Measurements from ENCODE around the gene GRIN2D.

- TF ChIP-seq GATA2 (IDR thresholded peaks at IDR 0.05; ENCODE audit: low read depth, low read length) (no peak), GATA3 (IDR thresholded peaks at IDR 0.05; ENCODE audit: low read depth, low read length) (no peak)
These were observed 7.8 kb downstream of the GRIN2D start for GRCh38 chr19:48401287-48401686.

All from SH-SY5Y (cell line).